H1 (cell line): ENCODE results near the gene MTMR2. TPM values are rescaled to one million over a fixed set of nuclear protein-coding genes. Genes with fewer than 3 reads are reported as not detected.

Source experiments
- PHF8 ChIP-seq: fragments of 200-600 bp; sonication (generic); conservative IDR thresholded peaks from 2 replicates; pipeline ENCODE4 v1.7.1; 2012; ENCODE audit warnings: low read depth, mild to moderate bottlenecking, inconsistent platforms, low read length, moderate library complexity
- SP2 ChIP-seq: IDR thresholded peaks from 2 replicates; pipeline ENCODE4 v1.6.1; 2012; ENCODE audit warnings: mild to moderate bottlenecking, low read length, inconsistent platforms
- SRF ChIP-seq: IDR thresholded peaks from 2 replicates; pipeline ENCODE4 v1.6.1; 2011; ENCODE audit warnings: mild to moderate bottlenecking, low read depth, low read length, moderate library complexity
- polyA plus RNA-seq, 7 experiments: library from polyadenylated mRNA; depleted of rRNA in 3 of 7; stranded (reverse) in 5 of 7; unstranded in 2 of 7; fragments of >200 nt in 5 of 7; fragments of 200-250 nt in 2 of 7; gene quantifications; 1 replicate in 5 of 7; 2 replicates in 1 of 7; 4 replicates in 1 of 7; pipeline versions ENCODE4 v1.2.1 to v1.2.3, GENCODE V29; 2011 to 2013; ENCODE audit warnings: missing spikeins in 2 of 7, mixed read lengths in 2 of 7
- total RNA-seq: library from RNA; stranded (reverse); fragmentation: NEBNext Ultra II Directional; extraction: Animal tissue kit (Norgen Biotek cat#: 25700); gene quantifications from 2 replicates; pipeline ENCODE4 v1.2.1, GENCODE V29; 2021
- TF ChIP-seq, protein P1 (sequence below): IDR thresholded peaks from 2 replicates; pipeline ENCODE4 v1.6.1; 2011; ENCODE audit warnings: low read length, improper control_type of control experiment

Gene MTMR2
- total and polyA plus RNA-seq, 2 of the 8 experiments (the other 6 are each of a cell fraction or from before 2014, with no cell fraction given) = 16.7 to 52.9 TPM

DNA sequence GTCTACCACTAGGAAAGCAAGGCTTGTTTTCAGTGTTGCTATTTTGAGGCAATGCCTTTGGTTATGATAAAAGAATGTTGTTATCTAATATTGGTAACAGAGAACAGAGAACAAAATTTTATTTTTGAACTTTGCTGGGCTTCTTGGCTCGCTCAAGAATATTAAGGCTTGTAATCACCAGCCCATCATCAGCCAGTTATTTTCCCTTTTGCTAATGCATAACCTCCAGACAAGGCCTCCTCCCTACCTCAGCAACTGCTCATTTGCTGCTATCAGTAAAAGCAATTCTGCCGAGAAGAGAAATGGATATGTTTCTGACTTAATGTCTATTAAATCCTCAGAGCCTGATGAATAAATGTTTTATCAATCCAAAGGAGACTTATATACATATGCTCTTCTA lies 8.9 kb downstream of the MTMR2 start (continued):
- TF ChIP-seq SP2 (no peak), PHF8 (no peak), SRF (no peak)
- TF ChIP-seq, protein P1, sequence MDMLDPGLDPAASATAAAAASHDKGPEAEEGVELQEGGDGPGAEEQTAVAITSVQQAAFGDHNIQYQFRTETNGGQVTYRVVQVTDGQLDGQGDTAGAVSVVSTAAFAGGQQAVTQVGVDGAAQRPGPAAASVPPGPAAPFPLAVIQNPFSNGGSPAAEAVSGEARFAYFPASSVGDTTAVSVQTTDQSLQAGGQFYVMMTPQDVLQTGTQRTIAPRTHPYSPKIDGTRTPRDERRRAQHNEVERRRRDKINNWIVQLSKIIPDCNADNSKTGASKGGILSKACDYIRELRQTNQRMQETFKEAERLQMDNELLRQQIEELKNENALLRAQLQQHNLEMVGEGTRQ = no peak
